SW 1271 (cell line): ENCODE data around the gene TRIM74.
"Not testable (repeated sequence)": the region's sequence is repeated elsewhere in the genome, so short reads cannot be mapped to it uniquely, and the experiment has no call there.

ENCODE experiments used
- DNase-seq, 2 experiments: peaks; one replicate each; lab custom pipeline; 2025; lab: John Stamatoyannopoulos, UW

TRIM74 gene

DNA sequence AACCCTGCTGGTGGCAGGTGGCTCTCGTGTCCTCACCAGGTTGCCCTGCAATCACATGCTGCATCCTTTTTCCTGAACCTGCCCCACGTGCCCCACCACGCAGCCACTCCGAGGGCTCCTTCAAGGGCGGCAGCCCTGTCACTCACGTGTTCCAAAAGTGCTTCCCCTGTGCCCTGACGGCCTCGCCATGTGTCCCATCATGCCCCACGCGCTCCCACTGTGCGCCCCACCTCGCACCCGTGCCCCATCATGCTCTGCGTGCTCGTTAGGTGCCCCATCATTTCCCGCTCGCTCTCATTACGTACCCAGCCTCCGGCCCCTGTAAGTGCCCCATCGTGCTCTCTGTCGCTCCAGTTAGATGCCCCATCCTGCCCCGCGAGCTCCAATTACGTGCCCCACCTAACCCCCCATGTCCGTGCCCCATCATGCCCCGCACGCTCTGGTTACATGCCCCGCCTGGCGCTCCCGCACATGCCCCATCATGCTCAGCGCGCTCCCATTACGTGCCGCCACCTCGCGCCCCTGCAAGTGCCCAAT, at the start of gene TRIM74:
Gene TRIM74, minus strand, starts transcription at position 487 of the 537 bp plus-strand sequence. CDS start 3,309 bp downstream, outside the sequence.
- DNase-seq: not testable (repeated sequence)

DNA sequence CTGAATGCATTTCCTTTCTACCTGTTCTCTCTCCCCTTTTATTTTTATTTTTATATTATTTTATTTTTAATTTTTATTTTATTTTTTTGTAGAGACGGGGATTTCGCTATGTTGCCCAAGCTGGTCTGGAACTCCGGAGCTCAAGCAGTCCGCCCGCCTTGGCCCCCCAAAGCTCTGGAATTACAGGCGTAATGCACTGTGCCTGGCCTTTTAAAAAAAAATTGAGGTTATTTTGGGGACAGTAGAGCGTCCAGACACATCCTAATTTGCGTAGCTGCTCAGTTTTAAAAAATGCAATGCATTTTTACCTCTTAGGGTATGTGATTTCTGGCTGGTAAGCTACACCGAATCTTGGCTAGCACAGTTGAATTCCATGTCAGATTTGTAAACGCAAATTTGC, 37.2 kb upstream of the TRIM74 start:
- not testable (repeated sequence) for DNase-seq

GRCh38 chr7:73005693-73006447, 36.6 kb upstream of the TRIM74 start:
- not testable (repeated sequence) for DNase-seq

DNA sequence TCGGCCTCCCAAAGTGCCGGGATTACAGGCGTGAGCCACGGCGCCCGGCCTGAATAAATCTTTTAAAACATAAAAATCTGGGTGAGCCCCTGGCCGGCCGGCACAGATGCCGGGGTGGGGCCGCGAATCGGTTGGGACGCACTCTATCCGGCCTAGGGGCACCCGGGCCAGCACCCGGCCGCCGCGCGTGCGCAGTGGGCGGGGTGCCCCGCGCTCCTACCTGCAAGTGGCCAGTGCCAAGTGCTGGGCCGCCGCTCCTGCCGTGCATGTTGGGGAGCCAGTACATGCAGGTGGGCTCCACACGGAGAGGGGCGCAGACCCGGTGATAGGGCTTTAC, 36.1 kb upstream of the TRIM74 start:
- DNase-seq: not testable (repeated sequence)

- not testable (repeated sequence) for DNase-seq
Measured at GRCh38 chr7:72997887-72998468, 28.7 kb upstream of the TRIM74 start.

- DNase-seq: not testable (repeated sequence)
Measured at GRCh38 chr7:72997447-72997846, 28.2 kb upstream of the TRIM74 start.

DNA sequence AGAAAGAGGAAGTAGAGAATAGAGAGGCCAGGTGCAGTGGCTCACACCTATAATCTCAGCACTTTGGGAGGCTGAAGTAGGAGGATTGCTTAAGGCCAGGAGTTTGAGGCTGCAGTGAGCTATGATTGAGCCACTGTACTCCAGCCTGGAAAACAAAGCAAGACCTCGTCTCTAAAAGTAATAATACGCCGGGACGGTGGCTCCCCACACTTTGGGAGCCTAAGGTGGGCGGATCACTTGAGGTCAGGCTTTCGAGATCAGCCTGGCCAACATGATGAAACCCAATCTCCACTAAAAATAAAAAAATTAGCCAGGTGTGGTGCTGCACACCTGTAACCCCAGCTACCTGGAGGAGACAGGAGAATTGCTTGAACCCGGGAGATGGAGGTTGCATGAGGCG, 26.2 kb upstream of the TRIM74 start:
- not testable (repeated sequence) for DNase-seq

DNA sequence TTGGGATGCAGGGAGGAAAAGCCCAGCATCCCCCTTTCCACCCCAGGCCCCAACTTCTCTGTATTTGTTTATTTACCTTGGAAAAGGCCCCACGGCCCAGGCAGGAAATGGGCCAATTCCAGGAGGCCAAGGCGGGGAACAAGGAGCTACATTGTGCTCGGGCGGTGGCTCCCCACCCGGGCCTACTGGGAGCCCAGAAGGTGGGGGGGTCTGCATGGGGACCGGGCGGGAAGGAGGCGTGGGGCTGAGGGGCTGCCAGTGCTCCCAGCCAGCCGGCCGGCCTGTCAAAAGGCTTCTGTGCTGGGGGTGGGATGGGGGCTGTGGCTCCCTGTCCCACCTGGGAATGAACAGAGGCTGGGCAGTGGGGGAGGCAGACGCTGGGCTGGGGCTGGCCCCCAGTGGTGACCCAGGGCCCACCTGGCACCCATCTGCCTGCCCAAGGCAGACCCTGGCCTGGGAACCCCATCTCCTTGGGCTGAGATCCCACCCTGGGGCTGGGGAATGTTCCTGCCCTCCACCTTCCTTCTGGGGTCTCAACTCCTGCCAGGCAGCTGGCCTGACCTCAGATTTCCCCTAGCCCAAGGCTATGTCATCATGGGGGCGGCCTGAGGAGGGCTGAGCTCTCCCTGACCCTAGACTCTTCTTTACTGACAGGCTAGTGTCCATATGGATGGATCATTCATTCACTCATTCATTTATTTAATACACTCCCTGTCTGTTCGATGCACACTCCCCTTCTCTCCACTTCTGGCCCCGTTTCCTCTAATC, 21.1 kb upstream of the TRIM74 start:
- not testable (repeated sequence) for DNase-seq

DNA sequence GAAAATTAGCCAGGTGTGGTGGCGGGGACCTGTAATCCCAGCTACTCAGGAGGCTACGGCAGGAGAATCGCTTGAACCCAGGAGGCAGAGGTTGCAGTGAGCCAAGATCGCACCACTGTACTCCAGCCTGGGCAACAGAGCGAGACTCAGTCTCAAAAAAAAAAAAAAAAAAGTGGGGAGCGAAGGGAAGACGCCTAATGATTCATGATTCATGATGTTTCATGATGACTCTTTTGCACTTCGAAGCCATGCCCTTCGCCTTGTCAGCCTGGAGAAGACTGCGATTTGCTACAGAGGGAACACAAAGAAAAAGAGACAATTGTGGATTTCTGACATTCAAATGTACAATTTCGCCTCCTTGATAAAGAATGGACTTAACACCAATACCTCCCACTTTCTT, 12.8 kb upstream of the TRIM74 start:
- not testable (repeated sequence) for DNase-seq

- DNase-seq: not testable (repeated sequence)
Measured at GRCh38 chr7:72980382-72980781, 11.1 kb upstream of the TRIM74 start.

- not testable (repeated sequence) for DNase-seq
Measured at GRCh38 chr7:72976434-72976833, 7.2 kb upstream of the TRIM74 start.

GRCh38 chr7:72975656-72976286, 6.5 kb upstream of the TRIM74 start:
- DNase-seq: not testable (repeated sequence)

GRCh38 chr7:72974781-72975180, 5.5 kb upstream of the TRIM74 start:
- DNase-seq: not testable (repeated sequence)

- DNase-seq: not testable (repeated sequence)
Measured at GRCh38 chr7:72971505-72971904, 2.2 kb upstream of the TRIM74 start.

GRCh38 chr7:72969688-72970087, 422 bp upstream of the TRIM74 start:
- DNase-seq: not testable (repeated sequence)

- not testable (repeated sequence) for DNase-seq
Measured at GRCh38 chr7:72966892-72967291, 2.4 kb downstream of the TRIM74 start.

DNA sequence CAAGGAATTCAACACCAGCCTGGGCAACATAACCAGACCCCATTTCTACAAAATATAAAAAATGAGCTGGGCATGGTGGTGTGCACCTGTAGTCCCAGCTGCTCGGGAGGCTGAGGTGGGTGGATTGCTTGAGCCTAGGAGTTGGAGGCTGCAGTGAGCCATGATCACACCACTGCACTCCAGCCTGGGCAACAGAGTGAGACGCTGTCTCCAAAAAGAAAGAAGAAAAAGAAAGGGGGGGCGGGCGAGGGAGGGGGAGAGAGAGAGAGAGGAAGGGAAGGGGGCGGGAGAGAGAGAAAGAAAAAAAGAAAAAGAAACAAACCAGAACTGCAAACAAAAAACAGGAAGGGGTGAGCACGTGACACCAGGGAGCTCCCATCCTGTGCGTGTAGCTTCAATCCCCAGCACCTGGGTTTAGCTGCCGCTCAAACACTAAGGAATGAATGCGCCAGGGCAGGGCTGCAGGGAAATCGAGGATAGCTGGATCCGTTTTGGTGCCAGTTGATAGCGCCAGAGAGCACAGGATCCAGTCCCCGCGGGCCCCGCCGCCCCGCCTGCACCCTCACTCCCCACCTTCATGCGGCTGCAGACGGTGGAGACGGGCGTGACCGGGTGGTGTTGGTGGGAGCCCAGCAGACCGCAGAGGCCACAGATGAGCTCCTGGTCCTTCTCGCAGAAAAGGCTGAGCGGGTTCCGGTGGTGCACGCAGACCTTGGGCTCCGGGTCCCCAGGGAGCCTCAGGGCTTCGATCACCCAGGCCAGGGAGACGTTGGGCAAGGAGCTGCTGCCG, 3.9 kb downstream of the TRIM74 start:
- DNase-seq: not testable (repeated sequence)

DNA sequence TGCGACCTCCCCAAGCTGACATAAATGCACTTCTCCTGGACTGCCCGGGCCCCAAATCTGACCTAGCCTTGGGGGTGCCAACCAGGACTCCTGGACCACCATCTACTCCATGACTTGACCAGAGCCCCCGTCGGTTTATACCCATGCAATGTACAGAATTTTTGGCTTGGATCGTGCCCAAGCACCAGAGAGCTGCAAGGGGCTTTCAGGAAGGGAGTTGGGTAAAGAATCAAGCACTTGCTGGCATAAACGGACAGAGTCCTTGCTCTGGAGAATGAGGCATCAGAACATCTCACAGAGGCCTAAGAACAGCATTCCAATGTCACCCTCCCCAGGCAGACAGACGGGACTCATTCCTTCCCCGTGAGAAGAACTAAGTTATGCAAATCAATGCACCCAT, 6.2 kb downstream of the TRIM74 start:
- DNase-seq: not testable (repeated sequence)

DNA sequence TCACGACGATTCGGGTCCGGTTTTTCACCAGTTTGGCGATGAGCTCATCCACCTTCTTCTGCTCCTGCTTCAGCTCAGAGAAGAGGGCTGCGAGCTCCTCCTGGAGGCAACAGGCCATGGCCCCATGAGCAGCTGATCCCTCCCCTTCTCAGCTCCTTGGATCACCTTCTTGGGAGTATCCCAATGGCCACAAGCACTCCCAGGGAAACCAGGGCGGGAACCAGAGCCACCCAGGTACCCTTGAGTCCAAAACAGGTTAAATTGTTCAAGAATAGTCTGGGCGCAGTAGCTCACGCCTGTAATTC, 8.0 kb downstream of the TRIM74 start:
- DNase-seq: not testable (repeated sequence)

- not testable (repeated sequence) for DNase-seq
Measured at GRCh38 chr7:72960626-72961345, 8.5 kb downstream of the TRIM74 start.

GRCh38 chr7:72960029-72960428, 9.2 kb downstream of the TRIM74 start:
- not testable (repeated sequence) for DNase-seq
